SJCRH30 (cell line): Measurements from ENCODE around the gene ISY1. TPM values are rescaled to one million over a fixed set of nuclear protein-coding genes. Genes with fewer than 3 reads are reported as not detected.
"Not testable (repeated sequence)": the region's sequence is repeated elsewhere in the genome, so short reads cannot be mapped to it uniquely, and the experiment has no call there.

Experiments
- DNase-seq, 2 experiments: peaks; one replicate each; pipeline ENCODE4 v3.0.0-alpha.2; 2015 to 2020
- H3K27ac ChIP-seq: fragments of 250-450 bp; sonication (Bioruptor Pico); 2 replicates; pipeline ENCODE4 v1.5.1; 2020; ENCODE audit warnings: mild to moderate bottlenecking, moderate library complexity
- H3K27me3 ChIP-seq: fragments of 250-450 bp; sonication (Bioruptor Pico); 2 replicates; pipeline ENCODE4 v1.5.1; 2020; ENCODE audit warnings: mild to moderate bottlenecking, moderate library complexity
- H3K36me3 ChIP-seq: fragments of 250-450 bp; sonication (Bioruptor Pico); 2 replicates; pipeline ENCODE4 v1.5.1; 2020; ENCODE audit warnings: mild to moderate bottlenecking, moderate library complexity
- H3K4me1 ChIP-seq: fragments of 250-450 bp; sonication (Bioruptor Pico); 2 replicates; pipeline ENCODE4 v1.5.1; 2020; ENCODE audit warnings: mild to moderate bottlenecking, moderate library complexity
- H3K4me3 ChIP-seq: fragments of 250-450 bp; sonication (Bioruptor Pico); 2 replicates; pipeline ENCODE4 v1.5.1; 2020; ENCODE audit warnings: mild to moderate bottlenecking, moderate library complexity
- H3K9me3 ChIP-seq: fragments of 250-450 bp; sonication (Bioruptor Pico); replicated peaks from 2 replicates; pipeline ENCODE4 v1.5.1; 2020; ENCODE audit warnings: mild to moderate bottlenecking, moderate library complexity
- total RNA-seq: library from RNA; depleted of rRNA; stranded (reverse); fragments of >200 nt; shearing (Covaris generic); gene quantifications from 2 replicates; pipeline ENCODE4 v1.2.3, GENCODE V29; 2014

Gene ISY1
- total RNA-seq, 1 experiment from 2014 or later = 45.4 TPM

- peak in 1 of 2 experiments; percentile 28 for DNase-seq
- H3K27ac ChIP-seq = peak overlapping the region; percentile 98
- peak overlapping the region; percentile 96 for H3K4me3 ChIP-seq
- H3K27me3 ChIP-seq = no peaks in the 10 kb centered on the region
- no peaks in the 10 kb centered on the region for H3K9me3 ChIP-seq
- peaks cover 12% of the 10 kb centered on the region for H3K4me1 ChIP-seq
- peaks cover 39% of the 10 kb centered on the region for H3K36me3 ChIP-seq
Measured at GRCh38 chr3:129182390-129183185, 21.7 kb upstream of the ISY1 start.

- DNase-seq = no peak
- H3K27me3 ChIP-seq = no peaks in the 10 kb centered on the region
- H3K4me3 ChIP-seq = peak overlapping the region; percentile 96
- peaks cover 12% of the 10 kb centered on the region for H3K4me1 ChIP-seq
- no peaks in the 10 kb centered on the region for H3K9me3 ChIP-seq
- H3K27ac ChIP-seq = peak overlapping the region; percentile 98
- peaks cover 46% of the 10 kb centered on the region for H3K36me3 ChIP-seq
Measured at GRCh38 chr3:129181819-129182218, 21.0 kb upstream of the ISY1 start.

- no peaks in the 10 kb centered on the region for H3K9me3 ChIP-seq
- H3K4me3 ChIP-seq = no peak overlapping the region; the same call in 1 of the 2 replicates
- no peak overlapping the region for H3K27ac ChIP-seq
- H3K36me3 ChIP-seq = peaks cover 58% of the 10 kb centered on the region
- DNase-seq = no peak
- peaks cover 12% of the 10 kb centered on the region for H3K4me1 ChIP-seq
- H3K27me3 ChIP-seq = no peaks in the 10 kb centered on the region
Measured at GRCh38 chr3:129180461-129180860, 19.6 kb upstream of the ISY1 start.

GRCh38 chr3:129176051-129176450 lies 15.2 kb upstream of the ISY1 start:
- Histone ChIP-seq H3K36me3 (peaks cover 77% of the 10 kb centered on the region), H3K27me3 (no peaks in the 10 kb centered on the region), H3K4me3 (no peak overlapping the region), H3K9me3 (no peaks in the 10 kb centered on the region), H3K4me1 (peaks cover 12% of the 10 kb centered on the region), H3K27ac (no peak overlapping the region)
- no peak for DNase-seq

GRCh38 chr3:129173725-129174124 lies 12.9 kb upstream of the ISY1 start:
- no peak overlapping the region for H3K4me3 ChIP-seq
- H3K27ac ChIP-seq = no peak overlapping the region

GRCh38 chr3:129173206-129173605 lies 12.3 kb upstream of the ISY1 start:
- no peaks in the 10 kb centered on the region for H3K27me3 ChIP-seq
- H3K27ac ChIP-seq = no peak overlapping the region
- H3K9me3 ChIP-seq = no peaks in the 10 kb centered on the region
- peaks cover 77% of the 10 kb centered on the region for H3K36me3 ChIP-seq
- DNase-seq = no peak
- no peak overlapping the region for H3K4me3 ChIP-seq
- H3K4me1 ChIP-seq = no peaks in the 10 kb centered on the region

More at GRCh38 chr3:129173725-129174124, 12.9 kb upstream of the ISY1 start:
- Histone ChIP-seq H3K9me3 (no peaks in the 10 kb centered on the region), H3K4me1 (no peaks in the 10 kb centered on the region), H3K36me3 (peaks cover 82% of the 10 kb centered on the region), H3K27me3 (no peaks in the 10 kb centered on the region)
- no peak for DNase-seq

GRCh38 chr3:129166579-129167332 lies 5.9 kb upstream of the ISY1 start:
- H3K36me3 ChIP-seq = peaks cover 51% of the 10 kb centered on the region
- no peaks in the 10 kb centered on the region for H3K9me3 ChIP-seq
- no peak for DNase-seq
- H3K4me3 ChIP-seq = no peak overlapping the region
- no peaks in the 10 kb centered on the region for H3K27me3 ChIP-seq
- no peak overlapping the region for H3K27ac ChIP-seq
- H3K4me1 ChIP-seq = no peaks in the 10 kb centered on the region; the same call in 1 of the 2 replicates

- H3K27ac ChIP-seq, H3K27me3 ChIP-seq, DNase-seq, H3K4me1 ChIP-seq, H3K4me3 ChIP-seq, H3K9me3 ChIP-seq: not testable (repeated sequence)
- peaks cover 40% of the 10 kb centered on the region for H3K36me3 ChIP-seq
Measured at GRCh38 chr3:129165594-129165993, 4.7 kb upstream of the ISY1 start.

- no peak overlapping the region for H3K27ac ChIP-seq
- no peaks in the 10 kb centered on the region; the same call in 1 of the 2 replicates for H3K4me1 ChIP-seq
- no peaks in the 10 kb centered on the region for H3K9me3 ChIP-seq
- no peak overlapping the region for H3K4me3 ChIP-seq
- H3K36me3 ChIP-seq = peaks cover 29% of the 10 kb centered on the region
- DNase-seq = no peak
- no peaks in the 10 kb centered on the region for H3K27me3 ChIP-seq
Measured at GRCh38 chr3:129164500-129164899, 3.6 kb upstream of the ISY1 start.

GRCh38 chr3:129162729-129163579 lies 2.1 kb upstream of the ISY1 start:
- H3K27me3 ChIP-seq = no peaks in the 10 kb centered on the region
- H3K4me1 ChIP-seq = no peaks in the 10 kb centered on the region; the same call in 1 of the 2 replicates
- H3K27ac ChIP-seq = no peak overlapping the region
- peak in 1 of 2 experiments; percentile 30 for DNase-seq
- peak overlapping the region; percentile 66 for H3K4me3 ChIP-seq
- no peaks in the 10 kb centered on the region for H3K9me3 ChIP-seq
- peaks cover 26% of the 10 kb centered on the region for H3K36me3 ChIP-seq

- peaks cover 20% of the 10 kb centered on the region for H3K36me3 ChIP-seq
- H3K27ac ChIP-seq = peak overlapping the region; percentile 91
- no peaks in the 10 kb centered on the region for H3K9me3 ChIP-seq
- peak overlapping the region; percentile 66 for H3K4me3 ChIP-seq
- no peaks in the 10 kb centered on the region; the same call in 1 of the 2 replicates for H3K4me1 ChIP-seq
- DNase-seq = peak; percentile 26 to 46
- no peaks in the 10 kb centered on the region for H3K27me3 ChIP-seq
Measured at GRCh38 chr3:129161860-129162271, 1.0 kb upstream of the ISY1 start.

GRCh38 chr3:129144786-129145185 lies 16.1 kb downstream of the ISY1 start:
- Histone ChIP-seq H3K4me1 (no peaks in the 10 kb centered on the region), H3K27me3 (no peaks in the 10 kb centered on the region), H3K9me3 (no peaks in the 10 kb centered on the region), H3K4me3 (no peak overlapping the region), H3K36me3 (peaks cover 19% of the 10 kb centered on the region), H3K27ac (no peak overlapping the region)
- DNase-seq = no peak

GRCh38 chr3:129141011-129141410 lies 19.9 kb downstream of the ISY1 start:
- H3K4me1 ChIP-seq, H3K27me3 ChIP-seq, H3K9me3 ChIP-seq, H3K27ac ChIP-seq, H3K4me3 ChIP-seq, DNase-seq: not testable (repeated sequence)
- peaks cover 33% of the 10 kb centered on the region for H3K36me3 ChIP-seq

GRCh38 chr3:129139911-129140310 lies 21.0 kb downstream of the ISY1 start:
- H3K9me3 ChIP-seq = no peaks in the 10 kb centered on the region
- no peak overlapping the region for H3K4me3 ChIP-seq
- H3K4me1 ChIP-seq = no peaks in the 10 kb centered on the region
- H3K27ac ChIP-seq = no peak overlapping the region
- peaks cover 29% of the 10 kb centered on the region for H3K36me3 ChIP-seq
- no peak for DNase-seq
- H3K27me3 ChIP-seq = no peaks in the 10 kb centered on the region
